T-helper 2 cell (primary cell): ENCODE measurements around the gene ELOVL2.

Experiments used
- DNase-seq, 5 experiments: peaks; one replicate each; pipeline versions ENCODE4 v3.0.0 to v3.0.0-alpha.2; 2012 to 2022

Gene ELOVL2

GRCh38 chr6:11056871-11057270 is 12.8 kb upstream of the ELOVL2 start:
- DNase-seq = no peak

DNA sequence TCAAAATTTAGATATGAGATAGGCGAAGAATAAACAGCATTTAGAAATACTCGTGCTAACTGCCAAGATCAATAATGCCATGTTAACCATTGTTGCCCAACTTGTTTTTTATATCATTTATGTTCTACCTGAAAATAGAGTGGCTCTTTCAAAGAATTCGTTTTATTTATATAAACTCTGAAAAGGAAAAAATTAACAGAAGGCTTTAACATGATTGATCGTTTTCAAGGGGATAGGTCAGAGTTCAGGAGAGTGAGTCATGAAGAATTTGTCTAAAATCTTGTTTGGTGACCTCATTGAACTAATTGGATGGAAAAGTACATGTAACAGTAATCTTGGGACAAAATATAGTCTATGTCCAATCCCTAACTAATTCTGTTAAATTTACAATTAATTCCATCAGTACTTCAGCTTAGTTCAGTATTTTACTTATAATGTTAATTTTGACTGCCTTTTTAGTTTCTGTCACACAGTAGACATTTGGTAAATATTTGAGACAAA is 11.1 kb upstream of the ELOVL2 start:
- no peak for DNase-seq

- no peak for DNase-seq
Observed at GRCh38 chr6:11054722-11055121, 10.6 kb upstream of the ELOVL2 start.

DNA sequence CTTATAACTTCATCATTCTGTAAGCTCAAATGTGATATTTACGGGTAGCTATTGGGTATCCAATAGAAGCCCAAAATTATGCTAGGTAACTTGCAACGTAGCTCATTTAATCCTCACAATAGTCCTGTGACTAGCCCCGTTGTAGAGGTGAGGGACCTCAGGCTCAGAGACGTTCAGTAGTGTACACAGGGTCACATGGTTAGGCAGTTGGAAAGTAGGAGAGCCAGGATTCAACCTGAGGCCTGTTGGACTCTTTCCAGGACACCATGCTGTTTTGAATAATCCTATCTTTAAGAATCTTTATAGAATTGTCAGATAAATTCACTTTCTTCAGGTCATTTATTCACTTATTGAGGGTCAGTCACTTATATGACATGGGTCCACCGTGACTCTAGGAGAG is 9.2 kb upstream of the ELOVL2 start:
- DNase-seq = no peak

GRCh38 chr6:11050731-11051130 is 6.6 kb upstream of the ELOVL2 start:
- no peak for DNase-seq

DNA sequence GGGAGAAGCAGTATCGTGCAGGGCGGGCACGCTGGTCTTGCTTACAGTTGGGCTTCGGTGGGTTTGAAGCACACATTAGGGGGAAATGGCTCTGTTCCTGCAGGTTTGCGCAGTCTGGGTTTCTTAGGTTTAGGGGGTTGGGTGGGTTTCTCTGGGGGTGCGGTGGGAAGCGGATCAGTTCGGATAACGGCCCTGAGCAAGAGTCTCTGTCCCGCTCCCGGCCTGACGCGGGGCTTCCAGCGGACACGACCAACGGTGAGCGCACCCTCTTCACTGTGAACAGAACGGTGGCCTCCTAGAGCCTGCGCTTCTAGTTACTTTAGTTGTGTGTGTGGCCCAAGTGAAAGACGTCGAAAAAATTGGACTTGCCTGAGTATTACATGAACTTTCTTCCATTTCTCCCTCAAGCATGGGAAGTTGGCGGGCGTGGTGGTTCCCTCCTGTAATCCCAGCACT is 635 bp upstream of the ELOVL2 start:
- no peak for DNase-seq

DNA sequence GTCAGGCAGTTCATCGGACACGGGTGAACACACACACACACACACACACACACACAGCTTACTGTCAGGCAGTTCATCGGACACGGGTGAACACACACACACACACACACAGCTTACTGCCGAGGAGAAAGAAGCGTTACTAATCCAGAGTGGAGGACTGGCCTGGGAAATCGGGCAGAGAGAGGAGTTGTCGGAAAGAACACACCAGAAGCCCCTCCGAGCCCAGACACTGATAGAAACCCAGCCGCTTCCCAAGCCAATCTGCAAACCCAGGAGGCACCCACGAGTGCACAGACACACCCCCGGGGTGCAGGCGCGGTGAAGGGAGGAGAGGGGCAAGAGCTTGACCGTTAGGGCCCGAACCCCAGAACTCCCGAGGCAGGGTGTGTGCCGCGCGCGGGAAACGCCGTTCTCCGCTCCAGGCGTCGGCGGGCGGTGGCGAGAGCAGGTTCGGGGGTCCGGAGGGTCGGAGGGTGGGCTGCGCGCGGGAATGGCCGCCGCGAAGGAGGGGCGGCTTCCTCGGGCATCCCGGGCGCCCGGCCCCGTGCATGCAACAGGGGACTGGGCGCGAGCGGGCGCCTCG is 636 bp downstream of the ELOVL2 start:
- peak in 1 of 5 experiments; percentile 16 for DNase-seq

GRCh38 chr6:11042750-11043377 is 1.2 kb downstream of the ELOVL2 start:
- DNase-seq = no peak

DNA sequence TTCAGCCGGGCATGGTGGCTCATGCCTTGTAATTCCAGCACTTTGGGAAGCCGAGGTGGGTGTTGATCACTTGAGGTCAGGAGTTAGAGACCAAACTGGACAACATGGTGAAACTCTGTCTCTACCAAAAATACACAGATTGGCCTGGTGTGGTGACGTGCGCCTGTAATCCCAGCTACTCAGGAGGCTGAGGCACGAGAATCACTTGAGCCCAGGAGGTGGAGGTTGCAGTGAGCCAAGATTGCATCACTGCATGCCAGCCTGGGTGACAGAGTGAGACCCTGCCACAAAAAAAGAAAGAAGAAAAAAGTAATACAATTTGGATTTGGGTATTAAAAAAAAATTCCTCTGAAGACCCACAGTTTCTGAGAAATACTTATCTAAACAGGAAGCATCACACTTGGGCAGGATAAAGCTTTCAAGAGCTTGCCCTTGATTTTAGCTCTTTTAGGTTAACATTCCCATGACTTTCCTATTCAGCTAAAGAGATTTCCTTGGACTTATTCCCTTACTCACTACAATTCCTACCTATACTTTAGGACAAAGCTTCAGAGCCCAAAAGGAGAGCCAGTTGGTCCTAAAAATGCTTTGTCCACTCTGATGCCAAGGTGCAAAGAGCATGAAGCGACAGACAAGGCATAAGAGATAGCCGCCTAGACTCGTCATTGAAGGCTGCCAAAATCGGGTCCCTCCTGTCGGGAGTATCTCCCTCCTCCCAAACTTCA is 1.9 kb downstream of the ELOVL2 start:
- no peak for DNase-seq

GRCh38 chr6:11040134-11040533 is 4.0 kb downstream of the ELOVL2 start:
- DNase-seq = no peak

- no peak for DNase-seq
Observed at GRCh38 chr6:11039040-11039439, 5.1 kb downstream of the ELOVL2 start.

- DNase-seq = no peak
Observed at GRCh38 chr6:11036977-11037430, 7.1 kb downstream of the ELOVL2 start.

GRCh38 chr6:11036351-11036740 is 7.8 kb downstream of the ELOVL2 start:
- DNase-seq = no peak

DNA sequence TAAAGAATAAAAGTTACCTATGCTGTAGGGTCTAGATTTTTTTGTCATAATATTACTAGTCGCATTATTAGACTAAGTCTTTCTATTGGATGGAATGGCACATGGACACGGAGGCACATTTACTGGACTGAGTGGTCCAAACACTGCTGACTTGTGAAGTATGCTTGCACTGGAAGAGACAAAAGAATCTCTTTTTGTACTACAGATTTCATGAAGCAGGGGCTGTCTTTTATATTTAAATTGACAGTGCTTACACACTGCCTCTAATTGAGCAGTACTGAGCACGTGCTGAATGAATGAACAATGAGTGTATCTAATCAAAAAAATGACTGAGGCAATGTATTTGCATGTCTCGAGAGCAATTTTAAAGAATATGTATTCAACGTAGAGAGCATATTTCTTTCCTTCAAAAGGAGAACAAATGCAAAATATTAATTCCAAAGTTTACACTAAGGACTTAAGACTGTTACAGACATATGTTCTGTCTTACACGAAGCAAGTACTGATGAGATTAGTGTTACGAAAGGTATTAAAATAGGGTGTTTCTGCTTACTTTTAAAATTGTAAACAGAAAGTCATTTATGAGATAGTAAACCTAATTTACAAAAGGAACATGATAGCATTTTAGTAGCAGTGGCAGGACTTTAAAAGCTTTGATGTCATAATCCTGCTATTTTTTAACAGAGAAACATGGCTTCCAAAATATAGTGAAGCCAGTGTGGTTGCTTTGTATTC is 8.3 kb downstream of the ELOVL2 start:
- no peak for DNase-seq

GRCh38 chr6:11033825-11034224 is 10.3 kb downstream of the ELOVL2 start:
- DNase-seq = no peak

GRCh38 chr6:11030904-11031303 is 13.2 kb downstream of the ELOVL2 start:
- DNase-seq = no peak

- no peak for DNase-seq
Observed at GRCh38 chr6:11028959-11029358, 15.1 kb downstream of the ELOVL2 start.

DNA sequence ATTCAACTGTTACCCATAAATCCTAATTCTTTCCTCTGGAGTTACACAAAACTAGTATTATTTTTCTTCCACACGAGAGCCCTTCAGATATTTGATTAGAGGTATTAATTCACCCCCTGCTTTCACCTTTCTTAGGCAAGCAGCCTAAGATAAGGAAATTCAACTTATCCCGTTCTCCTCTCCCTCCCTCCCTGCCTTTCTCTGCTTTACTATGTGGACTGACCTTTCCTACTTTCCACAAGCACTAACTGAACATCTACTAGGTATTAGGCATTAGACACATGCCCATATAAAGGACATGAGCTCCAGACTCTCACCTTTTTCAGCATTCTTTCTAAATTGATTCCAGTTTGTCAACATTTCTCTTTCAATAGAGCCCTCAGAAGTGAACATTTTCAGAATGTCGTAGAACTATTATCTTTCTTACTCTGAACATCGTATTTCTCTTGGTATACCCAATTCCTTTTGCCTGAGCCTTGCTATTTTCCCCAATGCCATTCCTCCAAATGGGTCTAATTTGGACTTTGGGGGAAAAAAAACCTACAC is 16.5 kb downstream of the ELOVL2 start:
- DNase-seq = no peak

DNA sequence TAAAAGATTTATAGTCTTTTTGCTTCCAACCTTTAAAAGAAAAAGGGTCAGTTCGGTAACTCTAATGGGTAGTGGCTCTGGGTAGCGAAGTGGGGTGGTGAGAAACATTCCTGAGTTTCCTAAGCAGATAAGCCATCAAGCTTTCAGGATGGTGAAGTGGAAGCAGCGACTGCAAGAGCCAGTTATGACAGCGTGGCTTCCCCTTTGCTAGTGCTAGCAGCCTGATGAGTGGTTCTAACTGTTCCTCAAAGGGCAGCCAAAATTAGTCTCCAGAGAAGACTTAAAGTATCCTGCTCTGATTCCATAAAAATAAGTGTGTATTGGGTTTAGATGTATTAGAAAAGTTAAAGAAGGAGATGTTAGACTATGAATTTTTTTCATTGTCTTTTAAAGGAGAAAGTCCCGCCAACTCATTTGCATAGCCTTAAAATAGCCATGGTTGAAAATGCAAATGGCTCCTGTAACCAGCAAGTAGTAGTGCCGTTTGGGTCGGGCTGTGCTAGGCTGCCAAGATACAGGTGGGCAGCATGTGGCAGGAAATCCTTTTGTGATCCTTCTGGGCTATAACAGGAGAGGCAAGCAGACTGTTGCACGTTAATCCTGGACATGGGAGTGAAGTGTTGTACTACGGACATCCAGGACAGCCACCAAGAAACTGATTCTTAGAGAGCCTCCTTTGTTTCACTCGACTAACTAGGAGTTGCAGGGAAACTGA is 18.0 kb downstream of the ELOVL2 start:
- no peak for DNase-seq

- no peak for DNase-seq
Observed at GRCh38 chr6:11025130-11025529, 19.0 kb downstream of the ELOVL2 start.

GRCh38 chr6:11023032-11023431 is 21.1 kb downstream of the ELOVL2 start:
- no peak for DNase-seq

DNA sequence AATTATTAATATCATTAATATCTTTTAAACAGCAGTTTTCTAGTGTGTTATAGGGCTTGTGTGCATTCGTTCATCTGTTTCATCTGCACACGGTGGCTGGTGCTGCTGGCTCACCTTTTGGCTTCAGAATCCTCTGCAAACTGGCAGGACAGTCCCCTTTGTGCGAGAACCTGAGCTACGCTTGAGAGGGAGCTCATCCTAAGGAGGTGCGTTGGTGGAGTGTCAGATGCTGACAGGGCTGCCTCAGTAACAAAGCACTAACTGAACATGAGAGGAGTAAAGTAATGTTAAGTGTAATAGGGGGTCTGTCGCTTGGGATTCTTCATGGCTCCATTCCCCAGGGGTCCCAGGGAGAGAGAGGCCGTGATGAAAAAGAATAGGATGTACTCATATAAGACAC is 22.4 kb downstream of the ELOVL2 start:
- no peak for DNase-seq
